Right renal cortex interstitium (tissue), 3 donors: ENCODE measurements around the gene LRRK1. TPM values are rescaled to one million over a fixed set of nuclear protein-coding genes. Genes with fewer than 3 reads are reported as not detected.

Experiments used
- DNase-seq, 3 donors: peaks; one replicate each; pipeline ENCODE4 v3.0.0-alpha.2; 2013; ENCODE audit warnings: low read depth in 3 of 3, low spot score in 2 of 3
- polyA plus RNA-seq, 3 donors: library from polyadenylated mRNA; unstranded; fragments of 120-200 nt; gene quantifications; one replicate each; pipeline ENCODE4 v1.2.1, GENCODE V29; 2013; ENCODE audit not compliant: insufficient read length in 3 of 3

Gene LRRK1
- polyA plus RNA-seq, 3 donors, result 1.7 to 3.6 (median 3.1) TPM

- DNase-seq, result no peak
These were observed 132.3 kb downstream of the LRRK1 start for GRCh38 chr15:101051291-101052030.

GRCh38 chr15:101052031-101052620, 133.0 kb downstream of the LRRK1 start:
- no peak for DNase-seq

- no peak for DNase-seq
These were observed 133.5 kb downstream of the LRRK1 start for GRCh38 chr15:101052681-101053121.

GRCh38 chr15:101053261-101053660, 134.1 kb downstream of the LRRK1 start:
- DNase-seq, result no peak

- DNase-seq, result no peak
These were observed 135.0 kb downstream of the LRRK1 start for GRCh38 chr15:101054116-101054515.

GRCh38 chr15:101054991-101055390, 135.8 kb downstream of the LRRK1 start:
- no peak for DNase-seq

- DNase-seq, result no peak
These were observed 136.3 kb downstream of the LRRK1 start for GRCh38 chr15:101055411-101055810.

- DNase-seq, result no peak
These were observed 137.5 kb downstream of the LRRK1 start for GRCh38 chr15:101056366-101057334.

- DNase-seq, result no peak
These were observed 138.8 kb downstream of the LRRK1 start for GRCh38 chr15:101057841-101058407.

GRCh38 chr15:101058735-101059134, 139.6 kb downstream of the LRRK1 start:
- no peak for DNase-seq

- DNase-seq, result no peak
These were observed 140.5 kb downstream of the LRRK1 start for GRCh38 chr15:101059381-101060341.

- no peak for DNase-seq
These were observed 141.7 kb downstream of the LRRK1 start for GRCh38 chr15:101060576-101061551.

- DNase-seq, result no peak
These were observed 142.9 kb downstream of the LRRK1 start for GRCh38 chr15:101062063-101062462.

GRCh38 chr15:101062471-101063171, 143.5 kb downstream of the LRRK1 start:
- DNase-seq, result no peak

GRCh38 chr15:101063212-101063611, 144.1 kb downstream of the LRRK1 start:
- no peak for DNase-seq

GRCh38 chr15:101063891-101064794, 145.0 kb downstream of the LRRK1 start:
- no peak for DNase-seq
